ENCODE data around the gene RCOR1.
"Not testable (repeated sequence)": the region's sequence is repeated elsewhere in the genome, so short reads cannot be mapped to it uniquely, and the experiment has no call there.

RCOR1 gene

DNA sequence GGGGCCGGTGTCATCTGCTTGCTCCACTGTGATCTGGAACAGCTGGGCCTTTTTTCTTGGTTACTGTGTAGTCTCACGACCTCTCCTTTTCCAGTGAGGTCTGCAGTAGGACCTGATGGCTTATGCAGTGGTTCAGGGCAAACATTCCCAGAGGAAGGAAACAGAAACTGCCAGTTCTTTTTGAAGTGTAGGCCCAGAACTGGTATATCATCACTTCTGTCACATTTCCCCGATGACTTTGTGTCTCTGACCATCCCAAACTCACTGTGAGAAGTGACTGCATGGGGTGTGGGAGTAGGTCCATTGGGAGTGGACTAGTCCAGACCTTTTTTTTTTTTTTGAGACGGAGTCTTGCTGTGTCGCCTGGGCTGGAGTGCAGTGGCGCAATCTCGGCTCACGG is 38.4 kb downstream of the RCOR1 start:
- peak; percentile 33 for DNase-seq

DNA sequence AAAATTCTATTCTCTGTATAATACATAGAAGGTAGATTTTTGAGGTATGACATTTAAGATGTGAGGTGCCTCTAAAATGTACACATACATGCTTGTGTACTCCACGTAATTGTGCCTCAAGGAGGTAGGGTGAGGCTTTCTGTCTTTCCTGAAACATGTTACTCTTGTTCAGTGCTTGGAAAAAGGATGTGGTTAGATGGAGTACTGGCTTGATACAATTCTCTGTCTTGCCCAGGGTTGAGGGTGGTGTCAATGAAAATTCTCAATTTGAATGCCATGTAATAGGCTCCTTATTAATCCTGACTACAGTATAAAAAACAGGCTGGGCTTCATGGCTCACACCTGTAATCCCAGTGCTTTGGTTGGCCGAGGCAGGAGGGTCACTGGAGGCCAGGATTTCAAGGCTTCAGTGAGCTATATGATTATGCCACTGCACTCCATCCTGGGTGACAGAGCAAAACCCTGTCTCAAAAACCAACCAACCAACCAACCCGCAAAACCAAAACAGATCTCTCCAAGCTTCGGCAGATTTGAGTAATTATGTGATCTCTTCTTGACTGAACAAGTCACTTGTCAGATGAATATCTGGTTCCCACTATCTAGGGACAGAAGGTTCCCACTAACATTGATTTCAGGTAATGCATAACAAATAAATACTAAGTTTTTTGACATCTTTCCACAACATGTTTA is 41.6 kb downstream of the RCOR1 start:
- DNase-seq = no peak

DNA sequence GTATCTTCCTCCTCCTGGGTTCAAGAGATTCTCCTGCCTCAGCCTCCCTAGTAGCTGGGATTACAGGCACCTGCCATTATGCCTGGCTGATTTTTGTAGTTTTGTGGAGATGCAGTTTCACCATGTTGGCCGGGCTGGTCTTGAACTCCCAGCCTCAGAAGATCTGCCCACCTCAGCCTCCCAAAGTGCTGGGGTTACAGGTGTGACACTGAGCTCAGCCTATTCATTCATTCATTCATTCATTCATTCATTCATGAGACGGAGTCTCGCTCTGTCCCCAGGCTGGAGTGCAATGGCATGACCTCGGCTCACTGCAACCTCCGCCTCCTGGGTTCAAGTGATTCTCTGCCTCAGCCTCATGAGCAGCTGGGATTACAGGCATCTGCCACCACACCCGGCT is 47.2 kb downstream of the RCOR1 start:
- not testable (repeated sequence) for DNase-seq

DNA sequence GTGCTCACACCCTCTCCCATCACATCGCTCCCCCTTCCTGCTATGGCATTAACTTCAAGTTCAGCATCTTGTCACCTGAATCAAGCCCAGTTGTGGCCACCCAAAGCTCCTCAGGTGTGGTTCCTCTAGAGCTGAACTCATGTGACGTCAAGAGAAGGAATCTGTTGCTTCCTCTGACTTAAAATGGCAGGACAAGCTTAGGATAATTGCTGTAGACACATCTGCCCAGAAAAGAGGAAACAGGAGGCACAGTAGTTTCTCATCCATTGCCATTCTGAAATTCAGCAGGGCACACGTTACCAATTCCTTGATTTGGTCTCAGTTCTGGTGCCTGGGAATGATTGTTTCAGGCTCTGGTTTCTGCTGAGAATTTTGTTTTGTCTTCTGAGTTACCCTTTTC is 52.1 kb downstream of the RCOR1 start:
- no peak for DNase-seq

DNA sequence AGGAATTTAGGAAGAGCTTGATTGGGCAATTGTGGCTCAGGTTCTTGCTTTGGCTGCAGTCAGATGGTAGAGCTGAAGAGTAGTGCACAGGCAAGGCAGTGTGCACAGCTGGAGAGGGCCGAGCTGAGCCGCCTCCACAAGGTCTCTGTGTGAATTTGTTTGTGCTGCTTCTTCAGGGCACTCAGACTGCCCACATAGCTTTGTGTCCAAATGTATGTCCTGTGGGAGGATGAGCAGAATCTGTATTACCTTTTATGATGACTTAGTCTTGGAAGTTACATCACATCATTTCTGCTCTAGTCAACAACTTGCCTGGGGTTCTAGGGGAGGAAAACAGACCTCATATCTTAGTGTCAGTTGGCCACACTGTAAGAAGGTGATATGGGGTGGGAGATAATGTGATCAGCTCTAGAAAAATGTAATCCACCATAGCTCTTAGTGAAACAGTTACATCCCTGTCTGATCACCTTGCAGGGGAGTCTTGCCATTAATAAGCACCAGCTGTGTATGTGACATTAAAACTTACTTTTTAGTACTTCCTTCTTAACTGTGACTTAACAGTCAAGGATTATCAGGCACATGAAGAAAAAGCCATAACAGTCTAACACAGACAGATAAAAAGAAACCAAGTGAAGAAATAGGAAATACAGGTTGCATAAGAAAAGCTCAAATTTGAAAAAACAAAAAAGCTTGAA is 53.4 kb downstream of the RCOR1 start:
- no peak for DNase-seq

DNA sequence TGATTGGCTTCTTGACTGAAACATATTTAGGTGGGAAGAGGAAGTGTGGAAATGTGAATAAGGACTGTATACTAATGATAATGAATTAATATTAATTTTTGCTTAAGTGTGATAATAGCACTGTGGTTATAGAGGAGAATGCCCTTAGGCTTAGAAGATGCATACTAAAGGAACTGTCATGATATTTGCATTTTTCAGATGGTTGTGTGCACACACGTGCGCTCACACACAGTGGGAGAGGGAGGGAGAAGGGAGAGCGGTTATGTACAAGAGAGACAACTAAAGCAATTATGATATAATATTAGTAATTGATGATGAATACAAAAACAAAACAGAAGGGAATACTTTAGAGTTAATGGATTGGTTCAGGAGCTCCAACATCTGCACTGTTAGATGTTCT is 54.2 kb downstream of the RCOR1 start:
- no peak for DNase-seq

DNA sequence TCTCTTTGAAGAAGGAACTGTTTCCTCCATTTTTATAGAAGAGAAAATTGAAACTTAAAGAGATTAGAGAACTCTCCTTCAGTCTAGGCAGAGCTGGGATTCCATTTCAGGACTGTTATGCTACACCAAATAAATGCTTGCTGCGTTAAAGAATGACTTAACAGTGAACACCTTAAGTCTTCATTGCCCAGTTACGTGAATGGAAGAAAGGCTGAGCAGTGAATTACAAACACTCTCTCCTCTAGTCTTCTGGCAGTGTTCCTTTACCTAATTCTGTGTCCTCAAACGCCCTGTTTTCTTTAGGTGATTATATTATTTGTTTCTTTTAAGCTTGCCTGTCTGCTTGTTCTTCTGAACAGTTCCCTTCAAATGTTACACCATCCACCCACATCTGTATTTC is 59.7 kb downstream of the RCOR1 start:
- no peak for DNase-seq

DNA sequence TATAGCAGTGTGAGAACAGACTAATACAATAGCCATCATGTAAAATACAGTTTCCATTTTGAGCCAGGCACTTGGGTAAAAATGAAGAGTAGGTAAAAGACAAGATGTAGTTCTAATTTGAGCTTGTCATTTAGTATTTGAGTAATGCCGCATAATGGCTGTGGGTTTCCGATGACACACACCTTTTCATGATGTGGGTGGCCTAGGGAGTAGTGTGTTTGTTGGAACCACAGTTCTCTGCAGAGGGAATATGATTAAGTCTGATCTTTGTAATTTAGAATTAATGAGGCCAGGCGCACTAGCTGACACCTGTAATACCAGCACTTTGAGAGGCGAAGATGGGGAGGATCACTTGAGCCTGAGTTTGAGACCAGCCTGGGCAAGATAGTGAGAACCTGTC is 61.8 kb downstream of the RCOR1 start:
- DNase-seq = no peak

DNA sequence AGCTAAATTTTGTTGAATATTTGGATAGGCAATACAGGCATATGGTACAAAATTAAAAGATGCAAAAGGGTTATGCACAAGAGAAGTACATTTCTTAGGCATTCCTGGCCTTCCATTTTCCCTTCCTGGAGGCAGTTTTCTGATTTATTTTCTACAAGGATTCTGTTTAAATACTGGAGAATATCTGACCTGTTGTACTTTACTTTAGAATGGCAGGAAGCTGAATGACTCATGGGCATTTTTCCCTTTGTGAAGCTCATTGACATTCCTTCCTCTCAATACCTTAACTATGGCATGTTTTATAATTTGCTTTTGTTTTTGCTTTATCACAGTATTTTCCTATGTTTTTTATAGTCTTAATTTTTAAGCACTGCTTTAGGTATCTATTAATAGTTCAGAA is 62.7 kb downstream of the RCOR1 start:
- no peak for DNase-seq

DNA sequence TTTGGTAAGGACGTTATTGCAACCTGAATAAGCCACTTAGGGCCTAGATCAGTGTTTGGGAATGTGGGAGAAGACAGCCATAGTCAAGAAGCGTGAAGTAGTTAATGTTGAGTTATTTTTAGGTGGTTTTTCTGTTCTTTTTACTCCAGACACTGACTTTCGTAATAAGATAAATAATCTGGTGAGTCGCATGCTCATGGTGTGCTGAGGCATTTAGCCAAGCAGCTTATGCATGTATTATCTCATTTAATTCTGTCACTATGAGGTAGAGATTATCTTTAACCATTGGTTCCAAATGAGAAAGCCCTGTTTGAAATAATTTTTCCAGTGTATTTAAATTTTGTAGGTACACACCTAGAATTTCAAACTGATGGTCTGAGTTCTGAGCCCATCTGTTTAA is 67.3 kb downstream of the RCOR1 start:
- no peak for DNase-seq

DNA sequence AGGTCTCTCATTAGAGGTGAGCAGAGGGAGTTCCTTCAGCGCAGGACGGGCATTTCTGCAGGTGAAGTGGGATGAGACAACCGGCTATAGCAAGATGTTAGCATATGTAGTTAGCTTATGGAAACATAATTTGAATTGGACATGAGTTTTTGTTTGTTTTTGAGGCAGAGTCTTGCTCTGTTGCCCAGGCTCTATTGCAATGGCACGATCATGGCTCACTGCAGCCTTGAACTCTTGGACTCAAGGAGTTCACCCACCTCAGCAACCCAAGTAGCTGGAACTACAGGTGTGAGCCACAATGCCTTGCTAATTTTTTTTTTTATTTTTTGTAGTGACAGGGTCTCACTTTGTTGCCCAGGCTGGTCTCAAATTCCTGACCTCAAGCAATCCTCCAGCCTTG is 69.2 kb downstream of the RCOR1 start:
- no peak for DNase-seq

DNA sequence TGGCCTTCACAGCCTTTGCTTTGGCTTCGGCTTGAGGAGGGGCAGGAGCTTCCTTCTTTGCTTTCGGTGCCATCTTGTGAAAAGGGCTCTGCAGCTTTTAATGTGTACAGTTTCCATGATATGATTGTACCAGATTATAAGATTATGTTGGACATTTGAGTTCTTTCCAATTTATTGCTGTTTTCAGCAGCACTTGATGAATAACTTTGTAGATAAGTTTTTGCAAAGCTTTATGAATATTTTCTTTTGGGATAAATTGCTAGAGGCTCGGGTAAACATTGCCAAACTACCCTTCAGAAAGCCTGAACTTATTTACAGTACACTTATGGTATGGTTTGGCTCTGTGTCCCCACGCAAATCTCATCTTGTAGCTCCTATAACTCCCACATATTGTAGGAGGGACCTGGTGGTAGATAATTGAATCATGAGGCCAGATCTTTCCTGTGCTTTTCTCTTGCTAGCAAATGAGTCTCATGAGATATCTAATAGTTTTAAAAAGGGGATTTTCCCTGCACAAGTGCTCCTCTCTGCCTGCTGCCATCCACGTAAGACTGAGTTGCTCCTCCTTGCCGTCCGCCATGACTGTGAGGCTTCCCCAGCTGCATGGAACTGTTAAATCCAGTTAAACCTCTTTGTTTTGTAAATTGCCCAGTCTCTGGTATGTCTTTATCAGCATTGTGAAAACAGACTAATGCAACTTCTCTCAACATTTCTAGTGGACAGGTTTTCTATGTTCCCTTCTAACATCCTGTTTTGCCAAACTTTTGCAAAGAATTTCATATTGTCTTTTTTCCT is 70.4 kb downstream of the RCOR1 start:
- no peak for DNase-seq

DNA sequence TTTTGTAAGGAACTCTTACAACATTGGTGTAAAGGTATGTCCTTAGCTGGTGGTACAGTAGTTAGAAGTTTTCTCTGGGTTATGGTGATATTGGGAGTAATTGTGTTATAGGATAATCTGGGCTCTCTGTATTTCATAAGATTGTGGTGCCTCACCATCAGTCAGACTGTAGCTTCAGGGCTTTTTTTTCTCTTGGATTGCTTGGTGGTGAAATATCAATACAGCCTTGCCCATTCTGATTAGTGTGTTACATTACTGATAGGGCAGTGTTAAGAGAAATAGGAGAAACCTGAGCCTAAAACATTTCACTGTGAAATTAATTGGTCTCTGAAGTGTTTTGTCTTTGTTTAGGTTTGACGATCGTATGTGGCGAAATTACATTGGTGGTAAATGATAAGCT is 71.0 kb downstream of the RCOR1 start:
- DNase-seq = no peak

DNA sequence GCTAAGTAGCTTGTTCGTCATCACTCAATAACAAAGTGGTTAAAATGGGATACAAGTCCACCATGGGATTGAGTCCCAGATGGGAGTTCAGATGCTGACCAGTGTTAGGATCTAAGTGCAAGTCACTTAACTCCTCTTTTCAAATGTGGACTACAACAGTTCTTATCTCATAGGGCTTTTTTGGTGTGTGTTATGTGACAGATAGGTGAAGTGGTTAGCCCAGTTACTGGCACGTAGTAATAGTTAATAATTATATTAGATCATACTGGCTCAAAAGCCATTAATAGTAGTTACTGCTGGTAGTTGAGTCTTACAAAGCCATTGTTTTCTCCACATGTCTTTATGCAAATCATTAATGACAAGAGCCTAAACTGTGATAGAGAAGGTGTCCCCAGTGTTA is 73.2 kb downstream of the RCOR1 start:
- no peak for DNase-seq

DNA sequence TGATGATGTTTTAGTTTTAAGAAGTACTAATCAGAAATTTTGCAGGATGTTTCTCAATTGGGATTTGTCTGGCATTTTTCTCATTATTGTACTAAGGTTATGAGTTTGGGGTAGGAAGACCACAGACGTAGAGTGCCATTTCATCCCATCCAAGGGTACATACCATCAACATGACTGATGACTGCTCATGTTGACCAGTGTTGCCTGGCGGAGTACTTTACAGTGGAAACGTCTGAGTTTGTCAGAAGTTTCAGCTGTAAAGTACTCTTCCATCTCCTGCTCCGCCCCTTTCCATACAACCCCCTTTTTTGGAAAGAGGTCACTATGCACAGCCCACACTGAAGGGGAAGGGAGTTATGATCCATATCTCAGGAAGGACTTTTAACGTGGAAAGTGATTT is 74.2 kb downstream of the RCOR1 start:
- no peak for DNase-seq

DNA sequence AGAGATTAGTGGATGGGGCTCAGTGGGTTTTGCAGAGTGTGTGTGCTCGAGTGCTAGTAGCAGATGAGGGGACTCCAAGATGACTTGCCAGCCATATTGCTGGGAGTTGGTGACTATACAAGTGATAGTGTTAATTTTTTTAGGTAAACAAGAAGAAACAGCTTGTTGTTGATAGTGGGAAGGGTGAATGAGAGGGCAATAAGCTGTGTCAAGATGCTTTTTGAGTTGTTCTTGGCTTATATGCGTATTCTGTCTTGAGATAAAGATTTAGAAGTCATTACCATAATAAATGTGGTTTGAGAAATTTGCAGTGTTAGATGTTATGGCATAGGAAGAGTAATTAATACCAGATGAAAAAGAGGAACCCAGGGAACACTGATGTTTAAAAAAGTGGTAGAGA is 75.3 kb downstream of the RCOR1 start:
- no peak for DNase-seq

DNA sequence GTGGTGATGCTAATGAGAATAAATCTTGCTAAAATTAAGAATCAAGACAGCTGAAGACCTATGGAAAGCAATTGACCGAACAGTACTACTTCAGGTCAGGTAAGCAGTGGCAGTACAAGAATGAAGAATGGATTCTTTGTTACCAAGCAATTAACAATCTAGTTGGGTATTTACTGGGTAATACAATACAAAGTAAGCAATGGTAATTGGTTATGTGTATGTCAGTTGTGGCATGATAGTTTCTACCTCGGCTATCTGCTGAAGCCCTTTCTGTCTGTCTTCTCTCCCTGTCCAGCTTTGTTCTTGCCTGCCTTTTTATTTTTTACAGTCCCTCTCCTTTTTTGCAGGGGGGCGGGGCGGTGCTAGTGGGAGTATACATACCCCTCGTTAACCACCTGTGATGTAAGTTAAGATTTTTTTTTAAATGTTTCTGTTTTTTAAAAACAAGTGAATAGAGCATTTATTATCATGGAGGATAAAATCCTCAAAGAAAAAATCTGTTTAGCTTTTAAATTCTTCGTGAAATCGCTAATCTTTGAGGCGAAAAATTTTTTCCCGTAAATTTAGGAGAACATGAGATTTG is 75.9 kb downstream of the RCOR1 start:
- DNase-seq = no peak

DNA sequence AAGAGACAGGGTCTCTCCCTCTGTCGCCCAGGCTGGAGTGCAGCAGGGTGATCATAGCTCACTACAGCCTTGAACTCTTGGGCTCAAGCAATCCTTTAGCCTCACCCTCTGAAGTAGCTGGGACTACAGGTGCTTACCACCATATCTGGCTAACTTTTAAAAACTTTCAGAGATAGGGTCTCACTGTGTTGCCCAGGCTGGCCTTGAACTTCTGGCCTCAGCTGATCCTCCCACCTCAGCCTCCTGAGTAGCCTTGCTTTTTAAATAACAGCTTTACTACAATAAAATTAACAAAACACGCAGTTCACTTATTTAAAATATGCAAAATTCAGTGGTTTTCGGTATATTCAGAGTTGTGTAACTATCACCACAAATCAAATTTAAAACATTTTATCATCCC is 79.0 kb downstream of the RCOR1 start:
- DNase-seq = no peak

DNA sequence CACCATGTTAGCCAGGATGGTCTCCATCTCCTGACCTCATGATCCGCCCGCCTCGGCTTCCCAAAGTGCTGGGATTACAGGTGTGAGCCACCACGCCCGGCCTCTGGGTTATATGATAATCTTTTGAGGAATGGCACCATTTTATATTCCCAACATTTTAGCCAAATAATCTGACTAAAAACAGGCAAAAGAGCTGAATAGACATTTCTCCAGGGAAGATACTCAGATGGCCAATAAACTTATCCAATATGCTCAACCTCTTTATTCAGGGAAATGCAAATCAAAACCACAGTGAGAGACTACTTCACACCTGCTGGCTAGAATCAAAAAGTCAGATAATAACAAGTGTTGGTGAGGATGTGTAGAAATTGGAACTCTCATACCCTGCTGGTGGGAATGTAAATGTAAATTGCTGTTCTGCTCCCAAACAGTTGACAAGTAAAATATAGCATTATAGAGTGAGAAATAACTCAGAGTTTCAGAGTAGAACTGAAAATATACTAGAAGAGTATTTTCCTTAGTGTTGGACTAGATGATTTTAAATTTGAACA is 80.0 kb downstream of the RCOR1 start:
- DNase-seq = no peak

DNA sequence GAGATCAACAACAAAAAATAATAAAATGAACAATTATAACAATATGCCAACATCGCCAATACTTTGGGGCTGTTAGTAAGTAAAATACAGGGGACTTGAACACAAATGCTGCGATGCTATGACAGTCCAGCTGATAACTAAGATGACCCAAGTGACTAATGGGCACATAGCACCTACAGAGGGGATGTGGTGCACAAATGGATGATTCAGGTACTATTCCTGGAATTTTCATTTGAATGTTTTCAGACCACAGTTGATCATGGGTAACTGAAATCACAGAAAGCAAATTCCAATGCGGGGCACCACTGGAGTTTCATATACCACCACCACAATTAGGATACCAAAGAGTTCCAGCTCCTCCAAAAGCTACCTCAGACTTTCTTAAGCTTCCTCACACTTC is 82.9 kb downstream of the RCOR1 start:
- DNase-seq = no peak

DNA sequence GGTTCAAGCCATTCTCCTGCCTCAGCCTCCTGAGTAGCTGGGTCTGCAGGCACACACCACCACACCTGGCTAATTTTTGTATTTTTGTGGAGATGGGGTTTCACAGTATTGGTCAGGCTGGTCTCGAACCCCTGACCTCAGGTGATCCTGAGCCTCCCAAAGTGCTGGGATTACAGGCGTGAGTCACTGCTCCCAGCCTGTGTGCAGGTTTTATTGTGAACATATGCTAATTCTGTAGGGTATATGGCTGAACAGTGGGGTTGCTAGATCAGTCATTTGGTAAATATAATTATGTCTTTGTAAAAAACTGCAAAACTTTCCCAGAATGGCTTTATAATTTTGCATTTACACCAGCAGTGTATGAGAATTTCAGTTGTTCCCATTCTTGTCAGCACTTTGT is 85.9 kb downstream of the RCOR1 start:
- no peak for DNase-seq

DNA sequence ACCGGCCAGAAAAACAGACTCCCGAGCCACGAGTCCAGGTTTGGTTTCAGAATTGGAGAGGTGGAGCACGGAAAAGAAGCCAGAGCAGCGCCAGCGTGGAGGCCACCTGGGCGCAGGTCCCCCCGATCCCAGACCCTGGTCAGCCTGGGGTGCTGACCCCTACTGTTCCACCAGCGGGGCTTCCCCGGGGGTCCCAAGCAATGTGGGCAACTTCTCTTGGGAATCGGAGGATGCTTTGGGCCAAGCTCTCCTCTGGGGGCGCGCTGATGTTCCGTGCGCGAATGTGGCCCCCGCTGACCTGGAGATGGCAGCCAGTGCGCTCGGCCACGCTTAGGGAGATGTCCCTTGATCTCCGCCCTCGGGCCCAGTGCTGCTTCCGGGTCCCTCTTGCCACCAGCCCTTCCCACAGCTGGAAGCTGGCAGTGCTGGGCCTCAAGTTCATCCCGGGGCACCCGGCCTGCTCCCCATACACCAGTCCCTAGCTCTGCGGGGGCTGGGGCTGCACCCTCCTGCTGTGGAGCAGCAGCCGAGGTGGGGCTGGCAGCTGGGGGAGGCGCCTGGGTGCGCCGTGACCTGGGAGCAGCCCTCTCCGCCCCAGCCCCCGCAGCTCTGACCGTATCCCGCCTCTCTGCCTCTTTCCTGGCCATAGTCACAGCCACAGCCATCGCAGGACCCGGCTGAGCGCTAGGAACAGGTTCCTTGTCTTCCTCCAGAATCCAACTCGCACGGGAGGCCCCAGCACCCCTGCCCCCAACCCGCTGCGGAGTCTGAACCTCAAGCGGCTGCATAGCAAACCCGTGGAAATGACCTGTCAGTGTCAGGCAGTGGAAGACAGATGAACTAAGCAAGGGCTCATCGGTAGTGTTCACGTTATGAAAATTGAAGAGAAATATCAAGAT is 91.2 kb downstream of the RCOR1 start:
- no peak for DNase-seq

DNA sequence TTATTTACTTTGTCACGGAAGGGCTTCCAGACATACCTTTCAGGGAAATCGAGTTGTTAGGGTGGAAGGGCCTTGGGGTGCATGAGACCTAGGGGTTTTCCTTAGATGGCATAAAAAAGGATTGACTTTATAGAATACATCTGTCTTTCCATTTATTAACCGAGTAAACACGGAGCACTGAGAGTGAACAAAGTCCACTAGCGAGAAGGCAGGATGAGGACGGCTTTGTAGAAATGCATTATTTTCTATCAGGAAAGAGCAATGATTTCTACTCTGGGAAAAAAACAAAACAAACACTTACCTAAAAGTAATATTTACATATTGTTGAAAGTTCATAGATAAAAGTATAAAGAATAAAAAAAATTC is 91.8 kb downstream of the RCOR1 start:
- DNase-seq = no peak
